ENCODE measurements around the gene ZNF774.
A peak's percentile ranks its signal among the peaks of the same experiment; 100 is the strongest.
"Not testable (repeated sequence)": the region's sequence is repeated elsewhere in the genome, so short reads cannot be mapped to it uniquely, and the experiment has no call there.

Gene ZNF774

GRCh38 chr15:90345857-90346256 lies 6.2 kb upstream of the ZNF774 start:
- no peak for DNase-seq (ENCODE audit: low read depth in 2 of 2)

GRCh38 chr15:90347431-90348065 lies 4.5 kb upstream of the ZNF774 start:
- not testable (repeated sequence) for DNase-seq (ENCODE audit: low read depth in 2 of 2)

- no peak for DNase-seq (ENCODE audit: low read depth in 2 of 2)
Measured at GRCh38 chr15:90348456-90348855, 3.6 kb upstream of the ZNF774 start.

- DNase-seq (ENCODE audit: low read depth in 2 of 2): no peak
Measured at GRCh38 chr15:90349072-90349471, 3.0 kb upstream of the ZNF774 start.

- no peak for DNase-seq (ENCODE audit: low read depth in 2 of 2)
Measured at GRCh38 chr15:90349821-90350220, 2.3 kb upstream of the ZNF774 start.

GRCh38 chr15:90351479-90352106 lies 491 bp upstream of the ZNF774 start:
- DNase-seq (ENCODE audit: low read depth in 2 of 2): peak in 1 of 2 donors; percentile 2

GRCh38 chr15:90354986-90355385 lies 2.9 kb downstream of the ZNF774 start:
- no peak for DNase-seq (ENCODE audit: low read depth in 2 of 2)

GRCh38 chr15:90358124-90359033 lies 6.3 kb downstream of the ZNF774 start:
- no peak for DNase-seq (ENCODE audit: low read depth in 2 of 2)

- DNase-seq (ENCODE audit: low read depth in 2 of 2): no peak
Measured at GRCh38 chr15:90360746-90361145, 8.7 kb downstream of the ZNF774 start.

- no peak for DNase-seq (ENCODE audit: low read depth in 2 of 2)
Measured at GRCh38 chr15:90362936-90363212, 10.8 kb downstream of the ZNF774 start.

GRCh38 chr15:90364251-90364650 lies 12.2 kb downstream of the ZNF774 start:
- no peak for DNase-seq (ENCODE audit: low read depth in 2 of 2)

- no peak for DNase-seq (ENCODE audit: low read depth in 2 of 2)
Measured at GRCh38 chr15:90365414-90366055, 13.5 kb downstream of the ZNF774 start.

GRCh38 chr15:90367576-90367975 lies 15.5 kb downstream of the ZNF774 start:
- DNase-seq (ENCODE audit: low read depth in 2 of 2): no peak

- no peak for DNase-seq (ENCODE audit: low read depth in 2 of 2)
Measured at GRCh38 chr15:90375071-90375470, 23.0 kb downstream of the ZNF774 start.

GRCh38 chr15:90376789-90377188 lies 24.7 kb downstream of the ZNF774 start:
- DNase-seq (ENCODE audit: low read depth in 2 of 2): peak; percentile 43 to 49

GRCh38 chr15:90379263-90379662 lies 27.2 kb downstream of the ZNF774 start:
- no peak for DNase-seq (ENCODE audit: low read depth in 2 of 2)

- no peak for DNase-seq (ENCODE audit: low read depth in 2 of 2)
Measured at GRCh38 chr15:90381515-90381914, 29.4 kb downstream of the ZNF774 start.

GRCh38 chr15:90382320-90382719 lies 30.2 kb downstream of the ZNF774 start:
- DNase-seq (ENCODE audit: low read depth in 2 of 2): no peak

- no peak for DNase-seq (ENCODE audit: low read depth in 2 of 2)
Measured at GRCh38 chr15:90386221-90386620, 34.1 kb downstream of the ZNF774 start.

- peak; percentile 91 to 92 for DNase-seq (ENCODE audit: low read depth in 2 of 2)
Measured at GRCh38 chr15:90387534-90388461, 35.7 kb downstream of the ZNF774 start, which contains the start of gene IQGAP1. Gene IQGAP1 (plus strand): TSS chr15:90388242. CDS start chr15:90388342, 100 bp downstream.
